ENCODE data around the gene POMGNT1.

Gene POMGNT1

GRCh38 chr1:46152016-46152415 lies 46.2 kb downstream of the POMGNT1 start:
- no peak for DNase-seq

GRCh38 chr1:46150085-46150484 lies 48.1 kb downstream of the POMGNT1 start:
- no peak for DNase-seq

- DNase-seq = no peak
These were observed 49.9 kb downstream of the POMGNT1 start for GRCh38 chr1:46148318-46148717.

Data from NCI-H2107 (cell line).